Activated CD8-positive, alpha-beta memory T cell treated with anti-CD3 and anti-CD28 coated beads, Interleukin-2, amount 50 U/mL, for 1 hour (primary cell): ENCODE data around the gene MOSPD2.

Source experiments
- DNase-seq: peaks from one replicate; pipeline ENCODE4 v3.0.0-alpha.2; 2020; ENCODE audit errors: extremely low read depth

The MOSPD2 gene

GRCh38 chrX:14872851-14873675, at the start of gene MOSPD2, which contains the start of gene FANCB:
Gene MOSPD2 (plus strand): TSS chrX:14873421. CDS start chrX:14873529, 108 bp downstream.
Gene FANCB (minus strand): TSS chrX:14873069. CDS start chrX:14865510, 7,559 bp downstream.
- DNase-seq: peak; percentile 75

GRCh38 chrX:14825851-14826250, 47.4 kb upstream of the MOSPD2 start:
- DNase-seq: no peak

- DNase-seq: no peak
Observed at GRCh38 chrX:14826319-14826718, 46.9 kb upstream of the MOSPD2 start.

GRCh38 chrX:14829643-14830042, 43.6 kb upstream of the MOSPD2 start:
- no peak for DNase-seq

- DNase-seq: no peak
Observed at GRCh38 chrX:14832151-14832550, 41.1 kb upstream of the MOSPD2 start.

- DNase-seq: no peak
Observed at GRCh38 chrX:14832586-14832985, 40.6 kb upstream of the MOSPD2 start.

GRCh38 chrX:14837155-14837554, 36.1 kb upstream of the MOSPD2 start:
- DNase-seq: no peak

GRCh38 chrX:14843666-14844065, 29.6 kb upstream of the MOSPD2 start:
- DNase-seq: no peak

- no peak for DNase-seq
Observed at GRCh38 chrX:14851526-14851925, 21.7 kb upstream of the MOSPD2 start.

GRCh38 chrX:14864631-14865030, 8.6 kb upstream of the MOSPD2 start:
- DNase-seq: no peak

- DNase-seq: no peak
Observed at GRCh38 chrX:14865201-14865600, 8.0 kb upstream of the MOSPD2 start.

- DNase-seq: no peak
Observed at GRCh38 chrX:14871767-14872166, 1.5 kb upstream of the MOSPD2 start.

GRCh38 chrX:14872355-14872754, 866 bp upstream of the MOSPD2 start:
- no peak for DNase-seq

- no peak for DNase-seq
Observed at GRCh38 chrX:14873676-14874049, 442 bp downstream of the MOSPD2 start.

GRCh38 chrX:14875624-14876023, 2.4 kb downstream of the MOSPD2 start:
- DNase-seq: no peak

- no peak for DNase-seq
Observed at GRCh38 chrX:14883826-14884225, 10.6 kb downstream of the MOSPD2 start.

GRCh38 chrX:14884714-14885113, 11.5 kb downstream of the MOSPD2 start:
- DNase-seq: no peak

GRCh38 chrX:14886252-14886651, 13.0 kb downstream of the MOSPD2 start:
- no peak for DNase-seq

GRCh38 chrX:14896273-14896672, 23.1 kb downstream of the MOSPD2 start:
- no peak for DNase-seq

GRCh38 chrX:14897042-14897441, 23.8 kb downstream of the MOSPD2 start:
- no peak for DNase-seq

- no peak for DNase-seq
Observed at GRCh38 chrX:14899607-14900006, 26.4 kb downstream of the MOSPD2 start.

GRCh38 chrX:14902537-14902936, 29.3 kb downstream of the MOSPD2 start:
- no peak for DNase-seq

- no peak for DNase-seq
Observed at GRCh38 chrX:14903891-14904290, 30.7 kb downstream of the MOSPD2 start.

- DNase-seq: no peak
Observed at GRCh38 chrX:14913241-14913640, 40.0 kb downstream of the MOSPD2 start.
